HFF-Myc (cell line): ENCODE results near the gene NLGN1.
A peak's percentile ranks its signal among the peaks of the same experiment; 100 is the strongest.

ENCODE experiments used
- DNase-seq: peaks from one replicate; pipeline ENCODE4 v3.0.0-alpha.2; 2011; ENCODE audit warnings: low read depth; ENCODE audit errors: extremely low read depth
- H3K4me3 ChIP-seq: replicated peaks from 2 replicates; pipeline ENCODE4 v1.5.1; 2011; ENCODE audit warnings: low read depth, mild to moderate bottlenecking, control low read depth, low read length
- TF ChIP-seq, protein P1 (sequence below): IDR thresholded peaks from 2 replicates; pipeline ENCODE4 v1.5.1; 2012; ENCODE audit warnings: mild to moderate bottlenecking, low read depth, low read length, control low read depth; ENCODE audit errors: missing control alignments

The NLGN1 gene

DNA sequence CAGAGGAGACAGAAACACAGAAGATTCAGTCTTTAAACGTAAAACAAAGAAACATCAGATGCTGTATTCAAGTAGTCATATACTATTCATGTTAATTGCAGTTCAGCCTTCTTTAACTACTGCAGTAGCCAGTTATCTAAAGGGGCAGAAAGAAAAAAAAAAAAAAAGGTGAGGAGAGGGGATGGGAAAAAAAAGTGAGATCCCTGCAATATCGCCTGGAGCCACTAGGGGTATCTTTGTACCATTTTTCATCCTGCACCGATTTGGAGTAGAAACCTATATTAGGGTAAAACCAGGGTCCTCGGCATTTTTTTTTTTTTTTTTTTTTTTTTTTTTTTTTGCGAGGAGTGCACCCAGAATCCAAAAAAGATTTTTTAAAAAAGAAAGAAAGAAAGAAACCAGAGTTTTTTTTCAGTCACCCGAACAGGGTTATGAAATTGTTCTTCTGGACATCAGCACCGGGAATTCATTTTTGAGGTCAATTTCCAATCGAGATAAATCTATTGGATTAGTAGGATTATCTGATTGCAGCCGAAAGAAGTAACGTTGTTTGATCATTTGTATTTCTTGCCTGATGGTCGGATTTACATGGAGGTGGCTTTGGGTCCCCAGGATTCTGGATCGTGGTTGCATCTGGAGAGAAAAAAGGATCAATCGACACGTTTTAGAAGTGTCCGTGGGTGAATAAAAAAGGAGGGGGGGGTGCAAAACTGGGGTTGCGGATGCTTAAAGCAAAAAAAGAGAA is 186.7 kb downstream of the NLGN1 start:
- H3K4me3 ChIP-seq = peak overlapping the region; percentile 46
- TF ChIP-seq, protein P1, sequence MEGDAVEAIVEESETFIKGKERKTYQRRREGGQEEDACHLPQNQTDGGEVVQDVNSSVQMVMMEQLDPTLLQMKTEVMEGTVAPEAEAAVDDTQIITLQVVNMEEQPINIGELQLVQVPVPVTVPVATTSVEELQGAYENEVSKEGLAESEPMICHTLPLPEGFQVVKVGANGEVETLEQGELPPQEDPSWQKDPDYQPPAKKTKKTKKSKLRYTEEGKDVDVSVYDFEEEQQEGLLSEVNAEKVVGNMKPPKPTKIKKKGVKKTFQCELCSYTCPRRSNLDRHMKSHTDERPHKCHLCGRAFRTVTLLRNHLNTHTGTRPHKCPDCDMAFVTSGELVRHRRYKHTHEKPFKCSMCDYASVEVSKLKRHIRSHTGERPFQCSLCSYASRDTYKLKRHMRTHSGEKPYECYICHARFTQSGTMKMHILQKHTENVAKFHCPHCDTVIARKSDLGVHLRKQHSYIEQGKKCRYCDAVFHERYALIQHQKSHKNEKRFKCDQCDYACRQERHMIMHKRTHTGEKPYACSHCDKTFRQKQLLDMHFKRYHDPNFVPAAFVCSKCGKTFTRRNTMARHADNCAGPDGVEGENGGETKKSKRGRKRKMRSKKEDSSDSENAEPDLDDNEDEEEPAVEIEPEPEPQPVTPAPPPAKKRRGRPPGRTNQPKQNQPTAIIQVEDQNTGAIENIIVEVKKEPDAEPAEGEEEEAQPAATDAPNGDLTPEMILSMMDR = peak; percentile 69
- peak; percentile 51 for DNase-seq

DNA sequence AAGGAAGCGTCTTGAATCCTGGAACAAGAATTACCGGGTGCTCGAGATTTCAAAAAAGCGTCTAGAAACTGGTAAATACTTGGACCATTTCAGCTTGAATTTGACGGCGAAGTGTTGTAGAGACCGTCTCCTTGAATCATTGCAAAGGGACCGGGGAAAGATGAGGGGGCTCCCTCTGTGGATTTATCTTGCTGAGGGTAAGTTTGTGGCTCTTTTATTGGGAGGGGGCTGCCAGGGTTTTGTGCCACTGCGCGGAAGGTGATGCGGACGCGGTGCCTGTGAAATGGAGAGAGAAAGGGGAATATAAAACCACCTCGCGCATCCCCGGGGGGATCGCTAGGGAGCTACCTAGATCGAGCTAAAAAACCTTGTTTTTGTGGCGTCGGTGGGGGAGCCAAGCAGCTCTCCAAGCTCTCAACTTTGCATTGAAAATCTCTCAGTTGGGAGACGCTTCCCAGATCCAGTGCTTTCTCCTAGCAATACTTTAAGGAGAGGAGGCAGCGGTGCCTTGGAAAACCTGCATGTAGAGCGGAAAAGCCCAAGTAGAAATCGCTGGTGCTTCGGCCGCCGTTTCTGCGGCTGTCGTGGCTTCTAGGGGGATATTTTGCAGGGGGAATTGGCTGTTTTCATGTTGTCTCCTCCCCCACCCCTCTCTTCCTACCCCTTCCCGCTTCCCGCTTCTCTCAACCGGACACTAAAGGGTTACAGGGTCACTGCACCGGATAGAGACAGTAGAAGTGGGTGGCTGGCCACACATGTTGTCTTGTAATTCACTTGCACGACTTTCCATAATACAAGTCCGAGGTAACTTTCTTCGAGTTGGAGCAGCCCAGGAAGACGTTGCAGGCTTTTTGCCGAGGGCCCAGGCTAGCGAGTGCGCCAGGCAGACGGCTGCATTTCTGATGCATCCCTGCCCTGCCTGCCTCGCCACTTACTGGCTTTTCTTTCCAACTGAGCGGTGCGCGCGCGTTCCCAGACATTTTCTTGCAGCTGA is 187.6 kb downstream of the NLGN1 start:
- peak overlapping the region; percentile 46 for H3K4me3 ChIP-seq
- peak; percentile 16 for DNase-seq
- TF ChIP-seq, protein P1 = no peak

- TF ChIP-seq, protein P1 = no peak
- H3K4me3 ChIP-seq = no peak overlapping the region
- DNase-seq = no peak
Measured at GRCh38 chr3:173586166-173586565, 188.6 kb downstream of the NLGN1 start.

DNA sequence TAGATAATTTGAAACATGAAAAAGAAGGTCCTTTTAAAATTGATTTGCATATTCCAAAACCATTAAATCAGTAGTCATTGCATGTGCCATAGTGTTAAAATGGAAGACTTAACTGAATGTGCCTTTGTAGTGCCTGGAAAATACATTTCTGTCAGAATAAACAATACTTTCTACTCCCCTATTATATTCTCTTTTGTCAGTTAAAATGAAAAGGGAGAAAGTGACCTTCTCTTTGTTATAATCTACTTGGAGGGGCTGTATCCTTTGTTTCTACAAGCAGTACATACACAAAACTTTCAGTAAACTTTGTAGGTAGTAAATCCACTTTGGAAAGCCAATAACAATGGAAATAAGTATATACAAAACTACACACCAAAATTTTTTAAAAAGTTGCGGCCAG is 189.5 kb downstream of the NLGN1 start:
- no peak overlapping the region for H3K4me3 ChIP-seq
- TF ChIP-seq, protein P1 = no peak
- DNase-seq = no peak

DNA sequence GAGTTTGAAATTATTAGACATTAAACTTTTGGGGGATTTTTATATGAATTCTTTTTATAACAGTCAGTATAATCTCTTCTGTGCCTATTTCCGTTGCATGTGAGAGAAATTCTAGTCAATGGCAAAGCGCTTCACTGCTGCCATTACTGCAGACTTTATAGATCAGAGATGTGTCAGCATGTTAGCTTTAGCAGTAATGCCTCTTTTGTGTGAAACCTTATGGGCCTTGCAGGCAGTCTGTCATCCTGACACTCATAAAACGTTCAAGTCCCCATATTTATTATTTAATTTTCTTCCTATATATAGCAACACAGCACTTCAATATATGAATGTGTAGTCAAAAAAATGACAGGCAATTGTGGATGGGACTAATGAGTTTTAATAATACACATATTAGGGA is 191.0 kb downstream of the NLGN1 start:
- no peak overlapping the region for H3K4me3 ChIP-seq
- TF ChIP-seq, protein P1 = no peak
- no peak for DNase-seq

DNA sequence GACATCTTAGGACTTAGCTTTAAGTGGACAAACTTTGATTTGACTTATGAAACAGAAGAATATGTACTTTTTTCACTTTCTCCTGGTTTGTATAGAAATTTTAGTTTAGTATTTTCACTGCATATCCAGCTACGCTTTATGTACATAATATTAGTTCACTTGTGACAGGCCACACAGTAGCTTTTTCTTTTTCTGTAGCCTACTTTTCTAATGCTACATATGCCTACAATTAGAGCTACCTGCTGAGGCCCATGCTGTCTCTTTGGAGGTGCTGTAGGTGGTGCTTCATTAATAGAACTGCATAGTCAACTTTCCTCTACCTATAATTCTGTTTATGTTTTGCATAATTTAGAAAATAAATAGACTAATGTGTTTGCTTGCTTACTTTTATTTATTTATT is 191.6 kb downstream of the NLGN1 start:
- TF ChIP-seq, protein P1 = no peak
- no peak overlapping the region for H3K4me3 ChIP-seq
- DNase-seq = no peak
